Measurements from ENCODE around the gene NEDD4L. TPM values are rescaled to one million over a fixed set of nuclear protein-coding genes. Genes with fewer than 3 reads are reported as not detected.

Gene NEDD4L
- total RNA-seq, 2 experiments from 2014 or later, result 3.2 to 3.3 TPM

DNA sequence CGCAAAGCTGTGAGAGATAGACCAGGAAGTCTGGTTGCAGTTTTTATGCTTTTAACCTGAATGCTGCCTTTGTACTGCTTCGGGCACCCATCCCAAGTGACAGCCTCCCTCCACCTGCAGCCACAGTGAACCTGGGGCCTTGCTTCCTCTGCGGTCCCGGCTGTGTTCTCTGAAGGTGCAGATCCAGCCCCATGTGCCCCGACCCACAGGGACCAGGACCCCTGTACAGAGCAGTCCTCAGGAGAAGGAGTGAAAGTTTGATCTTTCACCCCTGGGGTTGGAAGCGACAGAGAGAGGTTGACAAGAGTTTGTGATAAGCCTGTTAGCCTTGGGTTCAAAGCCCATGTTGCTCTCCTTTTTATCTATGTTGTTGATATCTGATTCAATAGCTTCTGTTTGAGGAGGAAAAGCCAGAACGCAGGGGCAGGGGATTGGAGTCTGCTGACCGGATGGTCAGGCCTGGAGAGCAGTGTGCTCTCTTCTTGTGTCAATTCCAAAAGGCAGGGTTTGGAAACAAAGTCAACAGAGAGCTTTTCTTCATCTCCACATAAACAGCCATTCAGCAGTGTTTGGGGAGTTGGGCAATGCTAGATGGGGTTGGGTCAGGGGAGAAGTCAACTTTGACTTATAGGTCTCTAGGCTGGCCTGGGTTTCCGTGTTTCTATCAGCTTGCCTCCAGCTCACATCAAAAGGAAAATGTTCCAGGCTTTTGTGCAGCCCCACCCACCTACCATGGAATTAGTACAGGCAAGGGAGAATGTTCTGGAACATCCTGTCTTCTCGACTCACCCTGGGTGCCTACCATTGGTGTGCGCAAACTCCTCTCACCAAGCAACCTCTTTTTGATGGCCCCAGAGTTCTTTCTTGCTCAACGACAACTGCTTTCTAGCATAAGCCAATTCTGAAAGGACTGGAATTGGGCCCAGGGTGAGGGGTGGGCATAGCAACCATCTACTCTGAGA, 369.9 kb downstream of the NEDD4L start:
- ChIA-PET CTCF (ENCODE audit: unreplicated experiment) (no interaction called here), POLR2A (no interaction called here)
- H3K9me2 ChIP-seq (ENCODE audit: insufficient read depth, low read length), result no peaks in the 10 kb centered on the region
- no peaks in the 10 kb centered on the region for H3K4me1 ChIP-seq (ENCODE audit: insufficient read depth, low read length, poor library complexity, severe bottlenecking)
- H4K20me1 ChIP-seq (ENCODE audit: insufficient read depth, low read length), result no peaks in the 10 kb centered on the region
- no peak overlapping the region for H3K4me3 ChIP-seq (ENCODE audit: low read depth, low read length, poor library complexity, severe bottlenecking)
- TF ChIP-seq EZH2phosphoT487 (IDR thresholded peaks at IDR 0.05; ENCODE audit: borderline replicate concordance, low read depth, low read length), result no peak
- TF ChIP-seq, protein P1, sequence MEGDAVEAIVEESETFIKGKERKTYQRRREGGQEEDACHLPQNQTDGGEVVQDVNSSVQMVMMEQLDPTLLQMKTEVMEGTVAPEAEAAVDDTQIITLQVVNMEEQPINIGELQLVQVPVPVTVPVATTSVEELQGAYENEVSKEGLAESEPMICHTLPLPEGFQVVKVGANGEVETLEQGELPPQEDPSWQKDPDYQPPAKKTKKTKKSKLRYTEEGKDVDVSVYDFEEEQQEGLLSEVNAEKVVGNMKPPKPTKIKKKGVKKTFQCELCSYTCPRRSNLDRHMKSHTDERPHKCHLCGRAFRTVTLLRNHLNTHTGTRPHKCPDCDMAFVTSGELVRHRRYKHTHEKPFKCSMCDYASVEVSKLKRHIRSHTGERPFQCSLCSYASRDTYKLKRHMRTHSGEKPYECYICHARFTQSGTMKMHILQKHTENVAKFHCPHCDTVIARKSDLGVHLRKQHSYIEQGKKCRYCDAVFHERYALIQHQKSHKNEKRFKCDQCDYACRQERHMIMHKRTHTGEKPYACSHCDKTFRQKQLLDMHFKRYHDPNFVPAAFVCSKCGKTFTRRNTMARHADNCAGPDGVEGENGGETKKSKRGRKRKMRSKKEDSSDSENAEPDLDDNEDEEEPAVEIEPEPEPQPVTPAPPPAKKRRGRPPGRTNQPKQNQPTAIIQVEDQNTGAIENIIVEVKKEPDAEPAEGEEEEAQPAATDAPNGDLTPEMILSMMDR (conservative IDR thresholded peaks at IDR 0.05; ENCODE audit: low read length), result no peak
- H3K36me3 ChIP-seq (ENCODE audit: insufficient read depth, low read length), result no peaks in the 10 kb centered on the region
- H2AFZ ChIP-seq (ENCODE audit: low read length), result no peak overlapping the region
- no peak overlapping the region for H3K27ac ChIP-seq (ENCODE audit: low read depth, low read length, poor library complexity, severe bottlenecking)
- no TSS peak for BruUV-seq (replicated peaks)
- no peaks in the 10 kb centered on the region for H3K79me2 ChIP-seq (ENCODE audit: insufficient read depth, low read depth, low read length)
- intact Hi-C loops (cut with micrococcal nuclease; ENCODE audit: unreplicated experiment), result no loop called here
- H3K4me2 ChIP-seq (ENCODE audit: low read length), result no peak overlapping the region
- no peaks in the 10 kb centered on the region for H3K9me3 ChIP-seq (ENCODE audit: low read length)
- DNase-seq (ENCODE audit: low spot score), result no peak

DNA sequence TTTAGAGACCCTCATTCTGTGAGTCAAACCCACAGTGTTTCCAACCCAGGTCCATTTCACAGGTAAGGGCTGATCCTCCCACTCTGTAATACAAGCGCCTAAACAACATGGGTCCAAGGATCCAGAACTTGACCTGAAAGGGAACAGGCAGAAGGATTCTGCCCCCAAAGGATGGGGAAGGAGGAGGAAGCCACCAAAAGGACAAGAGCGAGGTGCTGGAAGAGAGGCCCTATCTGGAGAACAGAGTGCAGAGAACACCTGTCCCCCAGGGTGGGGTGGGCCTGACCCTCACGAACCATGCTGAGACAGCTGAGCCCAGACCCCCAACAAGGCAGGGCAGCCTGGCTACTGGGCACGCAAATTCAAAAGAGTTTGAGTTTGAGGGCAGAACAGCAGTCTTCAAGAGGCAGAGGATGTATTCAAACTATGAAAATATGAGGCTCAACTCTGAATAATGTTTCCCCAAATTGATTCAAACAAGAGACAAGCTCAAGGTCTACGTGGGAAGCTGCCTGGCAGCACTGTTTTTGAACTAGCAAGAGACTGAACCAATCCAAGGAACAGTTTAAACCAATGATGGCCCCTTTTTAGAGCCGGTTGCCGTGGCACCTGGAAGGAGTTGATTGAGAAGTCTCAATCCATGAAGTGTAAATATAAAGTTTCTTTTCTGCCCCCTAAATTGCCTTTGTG, 372.1 kb downstream of the NEDD4L start:
- Histone ChIP-seq H3K79me2 (ENCODE audit: insufficient read depth, low read depth, low read length) (no peaks in the 10 kb centered on the region), H2AFZ (ENCODE audit: low read length) (no peak overlapping the region), H3K27ac (ENCODE audit: low read depth, low read length, poor library complexity, severe bottlenecking) (no peak overlapping the region), H3K36me3 (ENCODE audit: insufficient read depth, low read length) (no peaks in the 10 kb centered on the region), H3K4me3 (ENCODE audit: low read depth, low read length, poor library complexity, severe bottlenecking) (no peak overlapping the region), H3K4me2 (ENCODE audit: low read length) (no peak overlapping the region), H3K4me1 (ENCODE audit: insufficient read depth, low read length, poor library complexity, severe bottlenecking) (no peaks in the 10 kb centered on the region), H3K9me2 (ENCODE audit: insufficient read depth, low read length) (no peaks in the 10 kb centered on the region), H4K20me1 (ENCODE audit: insufficient read depth, low read length) (no peaks in the 10 kb centered on the region), H3K9me3 (ENCODE audit: low read length) (no peaks in the 10 kb centered on the region)
- POLR2A ChIA-PET, result no interaction called here
- TF ChIP-seq EZH2phosphoT487 (IDR thresholded peaks at IDR 0.05; ENCODE audit: borderline replicate concordance, low read depth, low read length), result no peak
- TF ChIP-seq, protein P1 (conservative IDR thresholded peaks at IDR 0.05; ENCODE audit: low read length), result no peak
- CTCF ChIA-PET (ENCODE audit: unreplicated experiment), result no interaction called here
- intact Hi-C loops (cut with micrococcal nuclease; ENCODE audit: unreplicated experiment), result no loop called here
- DNase-seq (ENCODE audit: low spot score), result no peak
- no TSS peak for BruUV-seq (replicated peaks)

Data from OCI-LY7 (cell line).